Gastroesophageal sphincter (tissue), 3 donors: ENCODE results near the gene CRYBG1.

Experiments used
- CTCF ChIP-seq, 4 experiments: fragments of 200-600 bp in 2 of 4; fragments of 450-650 bp in 2 of 4; sonication (generic) in 1 of 4; IDR thresholded peaks; one replicate each; pipeline ENCODE4 v1.5.1; 2017 to 2019; ENCODE audit warnings: antibody characterized with exemption in 4 of 4, mild to moderate bottlenecking in 2 of 4, moderate library complexity in 2 of 4
- EP300 ChIP-seq: sonication (generic); formaldehyde crosslinking; IDR thresholded peaks from one replicate; pipeline ENCODE4 v1.6.1; 2017; ENCODE audit warnings: antibody characterized with exemption, mild to moderate bottlenecking
- POLR2A ChIP-seq, 2 donors: fragments of 450-650 bp; IDR thresholded peaks; one replicate each; pipeline ENCODE4 v1.6.1; 2017; ENCODE audit warnings: antibody characterized with exemption in 2 of 2, mild to moderate bottlenecking in 2 of 2, moderate library complexity in 1 of 2
- POLR2AphosphoS5 ChIP-seq: sonication (generic); formaldehyde crosslinking; IDR thresholded peaks from one replicate; pipeline ENCODE4 v1.6.1; 2017; ENCODE audit warnings: antibody characterized with exemption

DNA sequence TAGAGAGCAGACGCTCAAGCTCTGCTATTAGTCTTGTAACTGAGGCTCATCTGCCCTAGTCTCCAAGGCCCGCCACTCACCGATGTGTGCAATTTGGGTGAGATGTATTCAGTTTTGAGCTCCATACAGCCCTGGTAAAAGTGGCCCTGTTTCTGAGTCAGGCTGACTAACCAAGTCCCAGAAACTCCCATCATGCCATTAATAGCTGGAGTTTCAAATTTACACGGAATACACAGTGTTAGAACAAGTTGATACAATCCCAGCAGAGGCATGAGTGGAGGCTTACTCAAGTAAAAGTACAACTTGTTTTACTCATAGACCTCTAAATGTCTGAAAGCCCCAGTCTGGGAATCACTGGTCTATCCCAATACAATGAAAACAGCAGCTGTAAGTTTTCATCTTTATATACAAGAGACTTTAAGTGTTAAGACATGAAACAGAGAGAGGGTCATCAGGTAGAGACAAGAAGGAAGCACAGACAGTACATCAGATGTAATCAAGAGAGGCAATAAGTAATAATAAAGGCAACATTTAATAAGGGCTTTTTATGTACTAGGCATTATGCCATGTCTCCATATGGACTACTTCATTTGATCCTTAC lies 226.4 kb downstream of the CRYBG1 start:
- no peak for TF ChIP-seq CTCF (IDR thresholded peaks at IDR 0.05)
- no peak for TF ChIP-seq POLR2AphosphoS5
- TF ChIP-seq POLR2A (IDR thresholded peaks at IDR 0.05), result no peak
- no peak for TF ChIP-seq EP300
